ENCODE results near the gene CCND3.

Gene CCND3

DNA sequence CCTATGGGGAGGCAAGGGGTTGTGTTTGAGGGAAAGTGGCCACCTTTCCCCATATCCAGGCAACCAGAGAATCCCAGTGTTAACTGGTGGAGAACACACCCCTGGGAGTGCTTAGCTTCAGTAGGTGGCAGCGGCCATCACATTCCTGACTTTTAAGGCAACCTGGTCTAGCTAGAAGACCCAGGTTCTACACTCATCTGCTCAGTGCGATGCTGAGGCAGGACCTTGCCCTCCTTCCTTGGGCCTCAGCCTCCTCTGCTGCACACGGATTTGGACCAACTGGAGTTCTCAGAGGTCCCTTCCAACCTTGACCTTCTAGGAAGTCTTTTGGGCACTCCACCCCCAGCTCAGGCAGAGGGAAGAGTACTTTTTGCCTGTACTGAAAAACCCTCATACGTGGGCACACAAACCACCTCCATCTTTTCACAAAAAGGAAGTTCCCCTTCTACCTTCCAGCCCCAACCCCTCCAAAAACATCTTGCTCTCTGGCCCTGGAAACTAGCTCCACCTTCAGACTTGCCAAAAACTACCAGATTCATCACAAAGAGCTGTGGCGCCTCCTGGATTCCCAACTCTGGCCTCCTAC lies 2.9 kb downstream of the CCND3 start:
- no peak for TF ChIP-seq PAX5 (IDR thresholded peaks at IDR 0.05; ENCODE audit: insufficient read depth, low read length, severe bottlenecking)
- no peak for TF ChIP-seq SPI1 (IDR thresholded peaks at IDR 0.05; ENCODE audit: low read depth, low read length)
- no peak for TF ChIP-seq POLR2A (IDR thresholded peaks at IDR 0.05; ENCODE audit: low read depth, low read length)
- TF ChIP-seq TAF1 (IDR thresholded peaks at IDR 0.05; ENCODE audit: low read depth, low read length): no peak
- TF ChIP-seq POU2F2 (IDR thresholded peaks at IDR 0.05; ENCODE audit: low read depth, low read length): no peak
- TF ChIP-seq POLR2AphosphoS5 (IDR thresholded peaks at IDR 0.05; ENCODE audit: low read depth, low read length): no peak
- FAIRE-seq (no peak), DNase-seq (ENCODE audit: insufficient read length, low spot score) (no peak)

DNA sequence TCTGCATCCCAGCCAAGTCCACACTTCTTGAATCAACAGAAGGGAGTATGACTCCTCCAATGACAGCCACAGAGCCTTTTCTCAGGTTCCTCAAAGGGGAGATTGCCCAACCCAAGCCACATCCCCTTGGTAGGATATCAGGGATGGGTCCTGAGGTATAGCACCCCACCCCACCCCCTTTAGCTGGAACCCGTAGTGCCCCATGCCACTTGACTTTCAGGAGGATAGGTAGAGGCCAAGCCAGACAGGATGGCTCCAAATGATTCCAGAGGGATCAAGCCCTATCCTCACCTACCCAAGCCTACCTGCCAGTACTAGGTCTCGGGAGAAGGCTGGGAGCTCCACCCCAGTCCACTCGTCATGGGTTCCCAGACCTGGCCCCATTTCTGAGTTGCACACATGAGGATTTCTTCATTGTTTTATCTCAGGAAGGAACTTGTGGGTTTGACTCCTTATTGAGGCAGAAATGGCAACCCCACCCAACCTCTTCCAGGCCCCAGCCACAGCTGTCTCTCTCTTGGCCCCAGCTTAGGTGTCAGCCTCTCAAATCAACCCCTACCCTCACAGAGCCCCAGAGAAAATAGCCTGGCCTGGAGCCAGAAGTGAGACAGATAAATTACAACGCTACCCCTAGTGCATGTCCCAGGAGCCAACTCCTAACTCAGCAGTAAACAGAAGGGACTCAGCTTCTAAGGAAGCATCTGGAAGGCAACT lies 3.6 kb downstream of the CCND3 start:
- no peak for FAIRE-seq
- DNase-seq (ENCODE audit: insufficient read length, low spot score): no peak
- TF ChIP-seq POLR2AphosphoS5 (IDR thresholded peaks at IDR 0.05; ENCODE audit: low read depth, low read length) (no peak), PAX5 (IDR thresholded peaks at IDR 0.05; ENCODE audit: insufficient read depth, low read length, severe bottlenecking) (no peak), SPI1 (IDR thresholded peaks at IDR 0.05; ENCODE audit: low read depth, low read length) (no peak), POLR2A (IDR thresholded peaks at IDR 0.05; ENCODE audit: low read depth, low read length) (no peak)

DNA sequence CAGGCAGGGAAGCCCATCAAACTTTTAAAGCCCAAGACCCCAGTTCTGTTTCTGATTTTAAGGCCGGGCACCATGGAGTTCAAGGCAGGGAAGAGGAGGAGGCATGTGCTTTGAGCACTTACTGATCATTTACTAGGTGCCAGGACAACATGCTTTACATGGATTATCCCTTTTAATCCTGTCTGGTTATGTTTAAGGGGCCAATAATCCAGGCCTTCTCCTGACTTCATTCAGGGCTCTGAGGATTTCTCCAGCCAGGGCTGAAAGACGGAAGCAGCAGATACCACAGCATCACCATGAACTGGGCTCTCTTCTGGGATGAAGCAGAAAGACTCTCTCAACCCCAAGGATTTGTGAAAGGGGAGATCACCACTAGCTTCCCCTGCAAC lies 4.1 kb downstream of the CCND3 start:
- TF ChIP-seq TAF1 (IDR thresholded peaks at IDR 0.05; ENCODE audit: low read depth, low read length) (no peak), PAX5 (IDR thresholded peaks at IDR 0.05; ENCODE audit: insufficient read depth, low read length, severe bottlenecking) (no peak), POLR2AphosphoS5 (IDR thresholded peaks at IDR 0.05; ENCODE audit: low read depth, low read length) (no peak), SPI1 (IDR thresholded peaks at IDR 0.05; ENCODE audit: low read depth, low read length) (no peak), POU2F2 (IDR thresholded peaks at IDR 0.05; ENCODE audit: low read depth, low read length) (no peak), POLR2A (IDR thresholded peaks at IDR 0.05; ENCODE audit: low read depth, low read length) (no peak)
- FAIRE-seq (no peak), DNase-seq (ENCODE audit: insufficient read length, low spot score) (no peak)

DNA sequence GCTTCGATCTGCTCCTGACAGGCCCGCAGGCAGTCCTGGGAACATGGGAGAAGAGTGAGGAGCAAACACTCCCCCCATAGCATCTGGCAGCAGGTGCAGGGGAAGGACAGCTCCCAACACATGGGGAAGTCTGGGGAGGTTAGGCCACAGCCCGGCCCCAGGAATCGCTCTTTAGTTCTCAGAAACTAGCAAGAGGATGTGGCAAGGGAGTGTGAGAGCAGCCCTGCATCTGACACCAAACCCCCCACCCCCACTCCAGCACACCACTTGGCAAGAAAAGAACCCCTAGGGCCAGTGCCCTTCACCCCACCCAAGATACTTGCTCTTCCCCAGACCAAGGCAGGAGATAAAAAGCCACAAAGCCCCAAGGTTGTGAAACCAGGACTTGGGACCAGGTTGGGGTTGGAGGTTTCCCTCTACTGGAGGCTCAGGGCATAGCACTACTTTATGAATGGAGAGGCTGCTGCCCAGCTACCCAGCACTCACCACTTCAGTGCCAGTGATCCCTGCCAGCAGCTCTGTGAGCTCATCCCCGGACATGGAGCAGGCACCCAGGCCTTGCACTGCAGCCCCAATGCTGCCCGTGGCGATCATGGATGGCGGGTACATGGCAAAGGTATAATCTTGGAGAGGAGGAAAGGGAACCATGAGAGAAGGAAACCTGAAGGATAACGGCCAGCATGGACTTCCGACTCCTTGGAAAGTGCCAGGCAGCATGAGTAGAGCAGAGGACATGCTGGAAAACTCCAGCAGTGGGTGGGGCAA lies 5.4 kb downstream of the CCND3 start:
- no peak for TF ChIP-seq PAX5 (IDR thresholded peaks at IDR 0.05; ENCODE audit: insufficient read depth, low read length, severe bottlenecking)
- TF ChIP-seq POU2F2 (IDR thresholded peaks at IDR 0.05; ENCODE audit: low read depth, low read length): 0 out of 2 replicates have a peak, but pooled peaks have one; percentile 11
- TF ChIP-seq POLR2AphosphoS5 (IDR thresholded peaks at IDR 0.05; ENCODE audit: low read depth, low read length): no peak; the same call in 1 of the 2 replicates
- TF ChIP-seq SPI1 (IDR thresholded peaks at IDR 0.05; ENCODE audit: low read depth, low read length): no peak
- TF ChIP-seq TAF1 (IDR thresholded peaks at IDR 0.05; ENCODE audit: low read depth, low read length): no peak
- TF ChIP-seq POLR2A (IDR thresholded peaks at IDR 0.05; ENCODE audit: low read depth, low read length): no peak
- FAIRE-seq (peak; percentile 89), DNase-seq (ENCODE audit: insufficient read length, low spot score) (peak; percentile 58)

DNA sequence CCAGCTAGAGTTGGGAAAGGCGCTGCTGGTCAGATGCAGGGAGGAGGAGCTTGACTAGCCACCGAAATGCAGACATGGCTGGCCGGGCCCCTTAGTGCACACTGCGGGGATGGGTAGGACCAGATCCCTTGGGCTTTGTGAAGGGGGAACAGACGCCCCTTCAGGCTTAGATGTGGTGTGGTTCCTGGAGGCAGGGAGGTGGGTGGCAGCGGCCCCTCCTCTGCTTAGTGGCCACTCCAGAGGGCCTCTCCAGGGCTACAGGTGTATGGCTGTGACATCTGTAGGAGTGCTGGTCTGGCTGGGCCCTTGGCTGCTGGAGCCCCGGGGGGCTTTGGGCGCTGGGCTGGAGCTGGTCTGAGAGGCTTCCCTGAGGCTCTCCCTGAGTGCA lies 5.9 kb downstream of the CCND3 start:
- no peak for DNase-seq (ENCODE audit: insufficient read length, low spot score)
- TF ChIP-seq POU2F2 (IDR thresholded peaks at IDR 0.05; ENCODE audit: low read depth, low read length) (no peak), POLR2AphosphoS5 (IDR thresholded peaks at IDR 0.05; ENCODE audit: low read depth, low read length) (peak; percentile 56)
- FAIRE-seq: no peak

DNA sequence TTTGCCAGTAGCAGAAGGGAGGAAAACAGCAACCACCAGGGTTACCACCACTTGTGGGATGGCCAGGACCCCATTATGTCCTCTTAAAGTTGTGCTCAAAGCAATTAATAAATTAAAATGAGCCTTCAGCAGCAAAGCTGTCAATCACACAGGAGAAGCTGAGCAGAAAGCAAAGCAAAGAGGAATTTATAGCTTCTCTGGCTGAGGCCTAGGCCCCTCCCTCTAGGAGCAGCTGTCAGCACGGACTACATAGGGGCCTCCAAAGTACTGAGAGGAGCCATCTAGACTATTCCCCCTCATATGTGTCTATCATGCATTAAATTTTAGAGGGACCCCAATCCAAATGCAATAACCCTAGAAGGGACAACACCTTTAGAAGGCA lies 6.4 kb downstream of the CCND3 start:
- DNase-seq (ENCODE audit: insufficient read length, low spot score): no peak
- no peak for FAIRE-seq
- TF ChIP-seq POLR2AphosphoS5 (IDR thresholded peaks at IDR 0.05; ENCODE audit: low read depth, low read length): no peak
- no peak for TF ChIP-seq POU2F2 (IDR thresholded peaks at IDR 0.05; ENCODE audit: low read depth, low read length)
- TF ChIP-seq TAF1 (IDR thresholded peaks at IDR 0.05; ENCODE audit: low read depth, low read length): no peak
- no peak for TF ChIP-seq POLR2A (IDR thresholded peaks at IDR 0.05; ENCODE audit: low read depth, low read length)
- TF ChIP-seq PAX5 (IDR thresholded peaks at IDR 0.05; ENCODE audit: insufficient read depth, low read length, severe bottlenecking): no peak
- no peak for TF ChIP-seq SPI1 (IDR thresholded peaks at IDR 0.05; ENCODE audit: low read depth, low read length)

DNA sequence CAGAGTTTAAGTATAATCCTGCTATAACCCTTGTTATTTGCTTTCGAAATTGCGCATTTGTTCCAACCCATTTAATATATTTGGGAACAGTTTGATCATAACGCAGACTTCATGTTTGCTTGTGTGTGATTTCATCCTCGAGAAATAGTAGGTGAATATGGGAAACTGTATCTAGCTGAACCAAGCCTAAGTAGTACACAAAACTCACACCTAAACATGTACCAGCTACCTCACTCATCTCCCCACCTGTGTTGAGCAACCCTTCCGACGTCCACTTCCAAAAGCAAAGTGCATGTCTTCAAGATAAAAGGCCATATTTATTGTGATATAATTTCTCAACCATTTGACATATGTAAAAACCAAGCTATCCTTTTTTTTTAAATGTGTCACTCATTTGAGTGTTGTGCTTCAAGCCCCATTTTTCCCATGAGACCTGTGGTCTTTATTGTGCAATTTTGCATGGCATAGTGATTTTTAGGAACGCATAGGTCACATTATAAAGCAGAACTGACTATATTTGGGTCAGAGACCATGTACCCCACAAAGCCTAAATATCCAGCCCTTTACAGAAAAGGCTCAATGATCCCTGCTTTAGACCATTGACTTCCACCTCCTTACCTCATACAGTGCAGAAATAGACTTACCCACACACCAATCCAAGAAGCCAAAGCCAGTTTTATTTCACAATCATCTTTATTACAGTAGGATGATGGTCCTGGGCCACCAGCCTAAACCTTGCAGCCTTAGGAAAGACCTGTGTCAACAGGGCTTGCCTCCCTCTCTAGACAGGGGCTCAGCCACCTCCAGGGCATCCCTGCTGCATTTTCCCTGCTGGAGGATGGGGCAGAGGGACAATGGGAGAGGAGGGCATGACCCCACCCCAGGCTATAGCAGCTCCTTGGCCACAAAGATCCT lies 7.1 kb downstream of the CCND3 start:
- DNase-seq (ENCODE audit: insufficient read length, low spot score) (no peak), FAIRE-seq (no peak)
- TF ChIP-seq POLR2AphosphoS5 (IDR thresholded peaks at IDR 0.05; ENCODE audit: low read depth, low read length): no peak

DNA sequence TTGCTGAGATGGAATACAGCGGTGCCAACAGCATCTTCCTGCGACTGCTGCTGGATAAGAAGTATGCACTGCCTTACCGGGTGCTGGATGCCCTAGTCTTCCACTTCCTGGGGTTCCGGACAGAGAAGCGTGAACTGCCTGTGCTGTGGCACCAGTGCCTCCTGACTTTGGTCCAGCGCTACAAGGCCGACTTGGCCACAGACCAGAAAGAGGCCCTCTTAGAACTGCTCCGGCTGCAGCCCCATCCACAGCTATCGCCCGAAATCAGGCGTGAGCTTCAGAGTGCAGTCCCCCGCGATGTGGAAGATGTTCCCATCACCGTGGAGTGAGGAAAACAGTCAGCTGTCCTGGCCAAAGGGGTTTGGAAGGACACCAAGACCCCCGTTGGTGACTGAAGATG lies 9.2 kb downstream of the CCND3 start:
- TF ChIP-seq SPI1 (IDR thresholded peaks at IDR 0.05; ENCODE audit: low read depth, low read length) (no peak), PAX5 (IDR thresholded peaks at IDR 0.05; ENCODE audit: insufficient read depth, low read length, severe bottlenecking) (no peak), POU2F2 (IDR thresholded peaks at IDR 0.05; ENCODE audit: low read depth, low read length) (no peak), POLR2A (IDR thresholded peaks at IDR 0.05; ENCODE audit: low read depth, low read length) (no peak), TAF1 (IDR thresholded peaks at IDR 0.05; ENCODE audit: low read depth, low read length) (no peak), POLR2AphosphoS5 (IDR thresholded peaks at IDR 0.05; ENCODE audit: low read depth, low read length) (no peak)
- no peak for FAIRE-seq

DNA sequence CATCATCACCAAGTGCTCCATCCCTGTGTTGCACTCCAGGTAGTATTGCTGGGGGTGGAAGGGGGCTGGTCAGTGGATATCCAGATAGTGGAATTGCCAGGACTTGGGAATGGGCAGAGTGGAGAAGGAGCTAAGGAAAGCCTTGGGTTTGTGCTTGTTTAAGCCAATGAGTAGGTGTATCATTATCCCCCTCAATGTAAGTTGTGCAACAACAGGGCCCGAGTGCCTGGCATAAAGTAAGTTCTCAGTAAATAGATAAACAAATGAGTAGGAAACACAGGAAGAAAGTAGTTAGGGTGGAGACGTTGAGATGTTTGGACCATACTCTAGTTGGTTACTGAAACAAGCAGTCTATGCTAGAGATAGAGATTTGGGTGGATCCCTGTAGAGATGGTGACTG lies 9.8 kb downstream of the CCND3 start:
- DNase-seq (ENCODE audit: insufficient read length, low spot score) (no peak), FAIRE-seq (no peak)
- no peak for TF ChIP-seq SPI1 (IDR thresholded peaks at IDR 0.05; ENCODE audit: low read depth, low read length)
- no peak for TF ChIP-seq POLR2A (IDR thresholded peaks at IDR 0.05; ENCODE audit: low read depth, low read length)
- no peak for TF ChIP-seq POU2F2 (IDR thresholded peaks at IDR 0.05; ENCODE audit: low read depth, low read length)
- TF ChIP-seq PAX5 (IDR thresholded peaks at IDR 0.05; ENCODE audit: insufficient read depth, low read length, severe bottlenecking): no peak
- TF ChIP-seq POLR2AphosphoS5 (IDR thresholded peaks at IDR 0.05; ENCODE audit: low read depth, low read length): no peak
- TF ChIP-seq TAF1 (IDR thresholded peaks at IDR 0.05; ENCODE audit: low read depth, low read length): no peak

More for the DNA sequence above, 9.2 kb downstream of the CCND3 start:
- DNase-seq (ENCODE audit: insufficient read length, low spot score): no peak

Measured in GM12891 (cell line).